AG09309 (cell line): ENCODE measurements around the gene USP22.
"Not testable (repeated sequence)": the region's sequence is repeated elsewhere in the genome, so short reads cannot be mapped to it uniquely, and the experiment has no call there.

ENCODE experiments used
- DNase-seq: peaks from one replicate; pipeline ENCODE4 v3.0.0-alpha.2; 2010; ENCODE audit warnings: low read depth
- H3K4me3 ChIP-seq: 2 replicates; pipeline ENCODE4 v1.5.1; 2011; ENCODE audit warnings: mild to moderate bottlenecking, low read depth, low read length, moderate library complexity; ENCODE audit not compliant: control insufficient read depth
- CTCF ChIP-seq: IDR thresholded peaks from 2 replicates; pipeline ENCODE4 v1.5.1; 2011; ENCODE audit warnings: mild to moderate bottlenecking, low read depth, low read length, inconsistent platforms; ENCODE audit not compliant: insufficient read depth, control insufficient read depth; ENCODE audit errors: missing control alignments

The USP22 gene

GRCh38 chr17:20982589-20983358 is 60.0 kb downstream of the USP22 start:
- no peak overlapping the region for H3K4me3 ChIP-seq
- TF ChIP-seq CTCF, result no peak
- DNase-seq, result no peak

GRCh38 chr17:20981046-20981920 is 61.5 kb downstream of the USP22 start:
- DNase-seq, result no peak
- no peak overlapping the region for H3K4me3 ChIP-seq
- TF ChIP-seq CTCF, result no peak

GRCh38 chr17:20979792-20980083 is 63.1 kb downstream of the USP22 start:
- no peak for TF ChIP-seq CTCF

GRCh38 chr17:20979007-20979791 is 63.6 kb downstream of the USP22 start:
- H3K4me3 ChIP-seq, DNase-seq: not testable (repeated sequence)

More at GRCh38 chr17:20979792-20980083, 63.1 kb downstream of the USP22 start:
- no peak for DNase-seq
- no peak overlapping the region for H3K4me3 ChIP-seq

GRCh38 chr17:20977609-20978253 is 65.1 kb downstream of the USP22 start:
- not testable (repeated sequence) for H3K4me3 ChIP-seq, DNase-seq

- no peak for DNase-seq
- TF ChIP-seq CTCF, result no peak
- H3K4me3 ChIP-seq, result no peak overlapping the region
Measured at GRCh38 chr17:20975566-20975965, 67.2 kb downstream of the USP22 start.

GRCh38 chr17:20970329-20970728 is 72.5 kb downstream of the USP22 start:
- no peak for TF ChIP-seq CTCF
- DNase-seq, result no peak

More at GRCh38 chr17:20970329-20970728, 72.5 kb downstream of the USP22 start:
- H3K4me3 ChIP-seq, result no peak overlapping the region
